ENCODE results near the gene ADI1. TPM values are rescaled to one million over a fixed set of nuclear protein-coding genes. Genes with fewer than 3 reads are reported as not detected.

ADI1 gene
- total and polyA plus RNA-seq, 4 donors, result 56.2 to 660 (median 158) TPM

- H3K9ac ChIP-seq (ENCODE audit: low read depth in 1 of 2, low read length in 2 of 2), result no peak overlapping the region
- no peaks in the 10 kb centered on the region for H3K9me3 ChIP-seq (ENCODE audit: control insufficient read depth in 4 of 4, low read length in 3 of 4)
- TF ChIP-seq RAD21 (IDR thresholded peaks at IDR 0.05), result no peak
- TF ChIP-seq YY1 (IDR thresholded peaks at IDR 0.05), result no peak
- TF ChIP-seq ZBTB33 (IDR thresholded peaks at IDR 0.05), result no peak
- TF ChIP-seq HNF4G (IDR thresholded peaks at IDR 0.05), result no peak
- no peak for TF ChIP-seq NR2F2 (IDR thresholded peaks at IDR 0.05)
- TF ChIP-seq SP1 (IDR thresholded peaks at IDR 0.05), result no peak
- TF ChIP-seq FOXA2 (IDR thresholded peaks at IDR 0.05), result no peak
- no peak for TF ChIP-seq REST (IDR thresholded peaks at IDR 0.05)
- 58% methylated on average over 4 of the region's 4 CpGs for WGBS
- no peaks in the 10 kb centered on the region for H3K27me3 ChIP-seq (ENCODE audit: control insufficient read depth in 4 of 4, insufficient read depth in 4 of 4, low read length in 3 of 4)
- peaks cover 4 to 41% (median 33%) of the 10 kb centered on the region in 4 donors for H3K36me3 ChIP-seq (ENCODE audit: control insufficient read depth in 4 of 4, insufficient read depth in 3 of 4, low read depth in 1 of 4, low read length in 3 of 4)
- no peak overlapping the region for H3K27ac ChIP-seq (ENCODE audit: low read depth in 1 of 2, low read length in 2 of 2)
- H3K4me3 ChIP-seq (ENCODE audit: low read depth in 1 of 3, low read length in 3 of 3), result no peak overlapping the region
- peaks cover 2 to 38% (median 23%) of the 10 kb centered on the region in 4 donors for H3K4me1 ChIP-seq (ENCODE audit: control insufficient read depth in 4 of 4, insufficient read depth in 4 of 4, low read length in 3 of 4)
- peak; percentile 19 for DNase-seq (ENCODE audit: low spot score)
These were observed 13.6 kb downstream of the ADI1 start for GRCh38 chr2:3505771-3506170.

- Histone ChIP-seq H3K27me3 (ENCODE audit: control insufficient read depth in 4 of 4, insufficient read depth in 4 of 4, low read length in 3 of 4) (no peaks in the 10 kb centered on the region), H3K27ac (ENCODE audit: low read depth in 1 of 2, low read length in 2 of 2) (no peak overlapping the region), H3K4me1 (ENCODE audit: control insufficient read depth in 4 of 4, insufficient read depth in 4 of 4, low read length in 3 of 4) (peaks cover 2 to 38% (median 23%) of the 10 kb centered on the region in 4 donors), H3K9me3 (ENCODE audit: control insufficient read depth in 4 of 4, low read length in 3 of 4) (no peaks in the 10 kb centered on the region), H3K9ac (ENCODE audit: low read depth in 1 of 2, low read length in 2 of 2) (no peak overlapping the region), H3K36me3 (ENCODE audit: control insufficient read depth in 4 of 4, insufficient read depth in 3 of 4, low read depth in 1 of 4, low read length in 3 of 4) (peaks cover 8 to 46% (median 34%) of the 10 kb centered on the region in 4 donors), H3K4me3 (ENCODE audit: low read depth in 1 of 3, low read length in 3 of 3) (no peak overlapping the region)
- no peak for DNase-seq (ENCODE audit: low spot score)
- TF ChIP-seq CTCF (IDR thresholded peaks at IDR 0.05; ENCODE audit: low read depth, low read length, missing input control), result no peak
- no peak for TF ChIP-seq GABPA (IDR thresholded peaks at IDR 0.05 in 1 of 2, conservative IDR thresholded peaks at IDR 0.05 in 1 of 2)
- no peak for TF ChIP-seq RAD21 (IDR thresholded peaks at IDR 0.05)
- no peak for TF ChIP-seq SP1 (IDR thresholded peaks at IDR 0.05)
- WGBS, result 58% methylated on average over 5 of the region's 5 CpGs
These were observed 14.6 kb downstream of the ADI1 start for GRCh38 chr2:3504741-3505140.

- H3K27me3 ChIP-seq (ENCODE audit: control insufficient read depth in 4 of 4, insufficient read depth in 4 of 4, low read length in 3 of 4), result no peaks in the 10 kb centered on the region
- H3K36me3 ChIP-seq (ENCODE audit: control insufficient read depth in 4 of 4, insufficient read depth in 3 of 4, low read depth in 1 of 4, low read length in 3 of 4), result peaks cover 10 to 58% (median 46%) of the 10 kb centered on the region in 4 donors
- WGBS, result 68% methylated on average over 13 of the region's 13 CpGs
- H3K9ac ChIP-seq (ENCODE audit: low read depth in 1 of 2, low read length in 2 of 2), result no peak overlapping the region
- no peaks in the 10 kb centered on the region for H3K9me3 ChIP-seq (ENCODE audit: control insufficient read depth in 4 of 4, low read length in 3 of 4)
- DNase-seq (ENCODE audit: low spot score), result no peak
- no peak overlapping the region for H3K4me3 ChIP-seq (ENCODE audit: low read depth in 1 of 3, low read length in 3 of 3)
- peaks cover under 1 to 38% (median 23%) of the 10 kb centered on the region in 4 donors for H3K4me1 ChIP-seq (ENCODE audit: control insufficient read depth in 4 of 4, insufficient read depth in 4 of 4, low read length in 3 of 4)
- no peak overlapping the region for H3K27ac ChIP-seq (ENCODE audit: low read depth in 1 of 2, low read length in 2 of 2)
- TF ChIP-seq RAD21 (IDR thresholded peaks at IDR 0.05) (no peak), FOXA2 (IDR thresholded peaks at IDR 0.05) (no peak), SP1 (IDR thresholded peaks at IDR 0.05) (no peak), FOXA1 (IDR thresholded peaks at IDR 0.05) (no peak), HNF4G (IDR thresholded peaks at IDR 0.05) (no peak), GABPA (IDR thresholded peaks at IDR 0.05 in 1 of 2, conservative IDR thresholded peaks at IDR 0.05 in 1 of 2) (no peak), YY1 (IDR thresholded peaks at IDR 0.05) (no peak), TAF1 (conservative IDR thresholded peaks at IDR 0.05) (no peak), CTCF (IDR thresholded peaks at IDR 0.05; ENCODE audit: low read depth, low read length, missing input control) (no peak), EGR1 (IDR thresholded peaks at IDR 0.05; ENCODE audit: low read depth in 2 of 2) (no peak), HNF4A (conservative IDR thresholded peaks at IDR 0.05) (no peak)
These were observed 15.8 kb downstream of the ADI1 start for GRCh38 chr2:3503483-3503882.
